ENCODE data around the gene NATD1. TPM values are rescaled to one million over a fixed set of nuclear protein-coding genes. Genes with fewer than 3 reads are reported as not detected.

Gene NATD1
- total and polyA plus RNA-seq, 2 of the 8 experiments (the other 6 are each of a cell fraction or from before 2014, with no cell fraction given) = 5.4 to 8.4 TPM

DNA sequence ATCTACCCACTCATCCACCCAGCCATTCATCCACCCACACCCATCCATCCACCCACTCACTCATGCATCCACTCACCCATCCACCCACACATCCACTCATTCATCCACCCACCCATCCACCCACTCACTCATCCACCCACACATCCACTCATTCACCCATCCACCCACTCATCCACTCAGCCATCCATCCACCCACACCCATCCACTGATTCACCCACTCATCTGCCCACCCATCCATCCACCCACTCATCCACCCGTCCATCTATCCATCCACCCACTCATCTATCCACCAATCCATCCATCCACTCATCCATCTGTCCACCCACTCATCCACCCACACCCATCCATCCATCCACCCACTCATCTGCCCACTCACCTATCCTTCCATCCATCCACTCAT, 17.3 kb downstream of the NATD1 start (continued):
- TF ChIP-seq, protein P1, sequence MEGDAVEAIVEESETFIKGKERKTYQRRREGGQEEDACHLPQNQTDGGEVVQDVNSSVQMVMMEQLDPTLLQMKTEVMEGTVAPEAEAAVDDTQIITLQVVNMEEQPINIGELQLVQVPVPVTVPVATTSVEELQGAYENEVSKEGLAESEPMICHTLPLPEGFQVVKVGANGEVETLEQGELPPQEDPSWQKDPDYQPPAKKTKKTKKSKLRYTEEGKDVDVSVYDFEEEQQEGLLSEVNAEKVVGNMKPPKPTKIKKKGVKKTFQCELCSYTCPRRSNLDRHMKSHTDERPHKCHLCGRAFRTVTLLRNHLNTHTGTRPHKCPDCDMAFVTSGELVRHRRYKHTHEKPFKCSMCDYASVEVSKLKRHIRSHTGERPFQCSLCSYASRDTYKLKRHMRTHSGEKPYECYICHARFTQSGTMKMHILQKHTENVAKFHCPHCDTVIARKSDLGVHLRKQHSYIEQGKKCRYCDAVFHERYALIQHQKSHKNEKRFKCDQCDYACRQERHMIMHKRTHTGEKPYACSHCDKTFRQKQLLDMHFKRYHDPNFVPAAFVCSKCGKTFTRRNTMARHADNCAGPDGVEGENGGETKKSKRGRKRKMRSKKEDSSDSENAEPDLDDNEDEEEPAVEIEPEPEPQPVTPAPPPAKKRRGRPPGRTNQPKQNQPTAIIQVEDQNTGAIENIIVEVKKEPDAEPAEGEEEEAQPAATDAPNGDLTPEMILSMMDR (IDR thresholded peaks at IDR 0.05; ENCODE audit: control extremely low read depth in 1 of 3, insufficient read depth in 1 of 3, low read depth in 1 of 3, low read length in 3 of 3) = no peak
- TF ChIP-seq CBX8 (IDR thresholded peaks at IDR 0.05; ENCODE audit: borderline replicate concordance, low read depth, low read length) (no peak), KDM4A (IDR thresholded peaks at IDR 0.05; ENCODE audit: low read depth, low read length, severe bottlenecking) (no peak)
- TF ChIP-seq, protein P2, sequence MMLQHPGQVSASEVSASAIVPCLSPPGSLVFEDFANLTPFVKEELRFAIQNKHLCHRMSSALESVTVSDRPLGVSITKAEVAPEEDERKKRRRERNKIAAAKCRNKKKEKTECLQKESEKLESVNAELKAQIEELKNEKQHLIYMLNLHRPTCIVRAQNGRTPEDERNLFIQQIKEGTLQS (IDR thresholded peaks at IDR 0.05; ENCODE audit: insufficient read depth, low read depth, low read length) = no peak
